H9 (cell line): ENCODE measurements around the gene CHADL. TPM values are rescaled to one million over a fixed set of nuclear protein-coding genes. Genes with fewer than 3 reads are reported as not detected.

Experiments used
- DNase-seq: peaks from one replicate; pipeline ENCODE4 v3.0.0-alpha.2; 2017
- H2AFZ ChIP-seq: one replicate; pipeline ENCODE4 v1.6.1; 2013; ENCODE audit warnings: mild to moderate bottlenecking, low read length, control low read depth, moderate library complexity
- H2AK5ac ChIP-seq: 2 replicates; pipeline ENCODE4 v1.6.1; 2013; ENCODE audit warnings: low read length, control low read depth, mixed read lengths; ENCODE audit not compliant: insufficient read length
- H2BK120ac ChIP-seq: one replicate; pipeline ENCODE4 v1.6.1; 2013; ENCODE audit warnings: low read depth, mild to moderate bottlenecking, low read length, control low read depth, inconsistent platforms; ENCODE audit not compliant: poor library complexity, severe bottlenecking
- H2BK12ac ChIP-seq: 2 replicates; pipeline ENCODE4 v1.6.1; 2013; ENCODE audit warnings: low read length, control low read depth, mixed read lengths, low read depth; ENCODE audit not compliant: insufficient read length
- H2BK15ac ChIP-seq: 2 replicates; pipeline ENCODE4 v1.6.1; 2013; ENCODE audit warnings: low read depth, low read length, control low read depth
- H2BK20ac ChIP-seq: one replicate; pipeline ENCODE4 v1.6.1; 2013; ENCODE audit warnings: low read depth, mild to moderate bottlenecking, low read length, control low read depth, inconsistent platforms; ENCODE audit not compliant: poor library complexity, severe bottlenecking
- H2BK5ac ChIP-seq: 2 replicates; pipeline ENCODE4 v1.6.1; 2013; ENCODE audit warnings: low read length, control low read depth, mixed read lengths; ENCODE audit not compliant: insufficient read length
- H3K14ac ChIP-seq: 2 replicates; pipeline ENCODE4 v1.6.1; 2013; ENCODE audit warnings: low read length, control low read depth; ENCODE audit not compliant: insufficient read depth
- H3K18ac ChIP-seq: 2 replicates; pipeline ENCODE4 v1.6.1; 2013; ENCODE audit warnings: low read depth, mild to moderate bottlenecking, mixed read lengths, low read length, control low read depth; ENCODE audit not compliant: insufficient read length
- H3K23ac ChIP-seq: 2 replicates; pipeline ENCODE4 v1.6.1; 2013; ENCODE audit warnings: low read length, control low read depth, mixed read lengths, low read depth; ENCODE audit not compliant: insufficient read length
- H3K23me2 ChIP-seq: 2 replicates; pipeline ENCODE4 v1.6.1; 2013; ENCODE audit warnings: low read depth, mild to moderate bottlenecking, mixed read lengths, low read length, control low read depth; ENCODE audit not compliant: insufficient read length, poor library complexity, severe bottlenecking
- H3K27ac ChIP-seq: 2 replicates; pipeline ENCODE4 v1.5.1; 2013; ENCODE audit warnings: low read length, control low read depth, mixed read lengths, low read depth; ENCODE audit not compliant: insufficient read length
- H3K27me3 ChIP-seq: 2 replicates; pipeline ENCODE4 v1.6.1; 2013; ENCODE audit warnings: low read length, control low read depth, inconsistent platforms; ENCODE audit not compliant: insufficient read depth
- H3K4ac ChIP-seq: 2 replicates; pipeline ENCODE4 v1.6.1; 2013; ENCODE audit warnings: low read depth, mild to moderate bottlenecking, control low read depth, inconsistent platforms, low read length, moderate library complexity
- H3K4me1 ChIP-seq: 2 replicates; pipeline ENCODE4 v1.6.1; 2013; ENCODE audit warnings: low read length, control low read depth, inconsistent platforms; ENCODE audit not compliant: insufficient read depth
- H3K4me2 ChIP-seq: 2 replicates; pipeline ENCODE4 v1.6.1; 2013; ENCODE audit warnings: low read length, control low read depth, mixed read lengths; ENCODE audit not compliant: insufficient read length, insufficient read depth
- H3K56ac ChIP-seq: 2 replicates; pipeline ENCODE4 v1.6.1; 2013; ENCODE audit warnings: low read depth, mild to moderate bottlenecking, mixed read lengths, low read length, control low read depth; ENCODE audit not compliant: insufficient read length
- H3K79me1 ChIP-seq: 2 replicates; pipeline ENCODE4 v1.6.1; 2013; ENCODE audit warnings: low read depth, mild to moderate bottlenecking, moderate library complexity, low read length, control low read depth, inconsistent platforms; ENCODE audit not compliant: insufficient read depth, poor library complexity, severe bottlenecking
- H3K79me2 ChIP-seq: 2 replicates; pipeline ENCODE4 v1.6.1; 2013; ENCODE audit warnings: low read length, control low read depth, inconsistent platforms; ENCODE audit not compliant: insufficient read depth
- H3K9ac ChIP-seq: 2 replicates; pipeline ENCODE4 v1.6.1; 2013; ENCODE audit warnings: low read length, control low read depth, mixed read lengths; ENCODE audit not compliant: insufficient read length; ENCODE audit errors: extremely low read depth
- H3K9me3 ChIP-seq: one replicate; pipeline ENCODE4 v1.6.1; 2013; ENCODE audit warnings: low read depth, low read length, inconsistent platforms; ENCODE audit not compliant: control insufficient read depth
- H3T11ph ChIP-seq: one replicate; pipeline ENCODE4 v1.6.1; 2013; ENCODE audit warnings: mild to moderate bottlenecking, low read length, control low read depth, inconsistent platforms
- H4K20me1 ChIP-seq: one replicate; pipeline ENCODE4 v1.6.1; 2013; ENCODE audit not compliant: control insufficient read depth, insufficient read length, insufficient read depth
- H4K5ac ChIP-seq: 2 replicates; pipeline ENCODE4 v1.6.1; 2013; ENCODE audit warnings: low read depth, mild to moderate bottlenecking, mixed read lengths, low read length, control low read depth; ENCODE audit not compliant: insufficient read length
- H4K8ac ChIP-seq: replicated peaks from 2 replicates; pipeline ENCODE4 v1.6.1; 2013; ENCODE audit warnings: low read length, control low read depth, mixed read lengths, low read depth; ENCODE audit not compliant: insufficient read length
- H4K91ac ChIP-seq: 2 replicates; pipeline ENCODE4 v1.6.1; 2013; ENCODE audit warnings: low read depth, mild to moderate bottlenecking, moderate library complexity, mixed read lengths, low read length, control low read depth; ENCODE audit not compliant: insufficient read length
- H3K27ac Mint-ChIP-seq, 3 experiments: 2 replicates in 2 of 3; 3 replicates in 1 of 3; pipeline ENCODE4 v1.8.0; 2020 to 2021; ENCODE audit warnings: mixed read lengths in 3 of 3, mild to moderate bottlenecking in 1 of 3, moderate library complexity in 1 of 3
- H3K27me3 Mint-ChIP-seq: 2 replicates; pipeline ENCODE4 v1.8.0; 2021; ENCODE audit warnings: low read depth, mild to moderate bottlenecking, moderate library complexity, mixed read lengths
- H3K36me3 Mint-ChIP-seq, 3 experiments: 2 replicates in 2 of 3; 3 replicates in 1 of 3; pipeline ENCODE4 v1.8.0; 2020 to 2021; ENCODE audit warnings: low read depth in 3 of 3, mixed read lengths in 3 of 3; ENCODE audit not compliant: insufficient read depth in 1 of 3
- H3K4me1 Mint-ChIP-seq, 2 experiments: 2 replicates each; pipeline ENCODE4 v1.8.0; 2020; ENCODE audit warnings: mixed read lengths in 2 of 2
- H3K4me3 Mint-ChIP-seq, 2 experiments: 2 replicates in 1 of 2; 3 replicates in 1 of 2; pipeline ENCODE4 v1.8.0; 2020 to 2021; ENCODE audit warnings: mild to moderate bottlenecking in 2 of 2, mixed read lengths in 2 of 2, moderate library complexity in 1 of 2
- H3K9me3 Mint-ChIP-seq, 2 experiments: 2 replicates in 1 of 2; 3 replicates in 1 of 2; pipeline ENCODE4 v1.8.0; 2020; ENCODE audit warnings: mild to moderate bottlenecking in 2 of 2, mixed read lengths in 2 of 2, moderate library complexity in 1 of 2
- WGBS: extraction: QIAGEN DNeasy Blood & Tissue Kit; methylation state at CpG from one replicate; pipeline ENCODE4 v1.1.7; 2013; ENCODE audit warnings: missing lambda C conversion rate, low lambda C conversion rate, mixed read lengths; ENCODE audit not compliant: insufficient read length; ENCODE audit errors: extremely low coverage; 5-methylcytosine and 5-hydroxymethylcytosine counted together
- total RNA-seq: library from RNA; stranded (reverse); gene quantifications from 2 replicates; pipeline ENCODE4 v1.2.1, GENCODE V29; 2021
- TF ChIP-seq, protein P1 (sequence below): fragments of 200-600 bp; sonication (generic); conservative IDR thresholded peaks from 3 replicates; pipeline ENCODE4 v1.8.0; 2021; ENCODE audit warnings: antibody characterized with exemption, mild to moderate bottlenecking

Gene CHADL
- total RNA-seq, 1 experiment from 2014 or later = 1.6 TPM

DNA sequence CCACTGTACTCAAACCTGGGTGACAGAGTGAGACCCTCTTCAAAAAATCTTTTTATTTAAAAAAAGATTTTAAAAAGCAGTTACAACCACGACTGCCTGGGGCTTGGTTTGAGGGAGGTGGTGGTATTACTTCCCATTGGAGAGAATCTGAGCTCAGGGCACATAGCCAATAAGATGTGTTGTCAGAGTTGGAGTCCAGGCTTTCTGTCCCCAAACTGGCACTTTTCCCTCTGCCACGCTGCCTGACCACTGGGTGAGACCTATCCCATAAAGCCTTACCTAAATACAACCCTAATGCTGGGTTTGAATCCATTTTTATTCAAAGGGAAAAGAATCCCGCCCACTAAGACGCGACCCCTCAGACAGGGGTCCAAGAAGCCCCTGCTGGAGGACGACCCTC lies 11.5 kb downstream of the CHADL start:
- Histone ChIP-seq H2BK15ac (no peak overlapping the region), H2BK5ac (no peak overlapping the region), H2AK5ac (no peak overlapping the region), H4K91ac (no peak overlapping the region), H3K23ac (no peak overlapping the region), H3K79me2 (no peaks in the 10 kb centered on the region), H3K9me3 (no peaks in the 10 kb centered on the region), H2BK120ac (no peak overlapping the region), H2BK20ac (no peak overlapping the region), H4K8ac (no peak overlapping the region), H3K4me2 (no peak overlapping the region), H3K4me1 (no peaks in the 10 kb centered on the region), H3K4ac (no peak overlapping the region), H3K27me3 (no peaks in the 10 kb centered on the region; the same call in 1 of the 2 replicates), H3K23me2 (no peaks in the 10 kb centered on the region), H2BK12ac (no peak overlapping the region), H3K14ac (no peak overlapping the region), H4K20me1 (no peaks in the 10 kb centered on the region), H4K5ac (no peak overlapping the region), H3K79me1 (no peaks in the 10 kb centered on the region), H3K27ac (no peak overlapping the region), H3K56ac (no peak overlapping the region), H3T11ph (no peak overlapping the region), H3K9ac (no peak overlapping the region), H2AFZ (no peak overlapping the region), H3K18ac (no peak overlapping the region)
- Mint-ChIP-seq H3K36me3 (peaks cover 9 to 59% (median 34%) of the 10 kb centered on the region in 3 experiments; a peak in 6 of 7 replicates), H3K4me3 (no peak overlapping the region), H3K27me3 (no peaks in the 10 kb centered on the region), H3K9me3 (no peaks in the 10 kb centered on the region), H3K4me1 (no peaks in the 10 kb centered on the region), H3K27ac (no peak overlapping the region)
- DNase-seq = no peak
- WGBS = no CpG with 5 or more reads among the region's 6 CpGs
- TF ChIP-seq, protein P1, sequence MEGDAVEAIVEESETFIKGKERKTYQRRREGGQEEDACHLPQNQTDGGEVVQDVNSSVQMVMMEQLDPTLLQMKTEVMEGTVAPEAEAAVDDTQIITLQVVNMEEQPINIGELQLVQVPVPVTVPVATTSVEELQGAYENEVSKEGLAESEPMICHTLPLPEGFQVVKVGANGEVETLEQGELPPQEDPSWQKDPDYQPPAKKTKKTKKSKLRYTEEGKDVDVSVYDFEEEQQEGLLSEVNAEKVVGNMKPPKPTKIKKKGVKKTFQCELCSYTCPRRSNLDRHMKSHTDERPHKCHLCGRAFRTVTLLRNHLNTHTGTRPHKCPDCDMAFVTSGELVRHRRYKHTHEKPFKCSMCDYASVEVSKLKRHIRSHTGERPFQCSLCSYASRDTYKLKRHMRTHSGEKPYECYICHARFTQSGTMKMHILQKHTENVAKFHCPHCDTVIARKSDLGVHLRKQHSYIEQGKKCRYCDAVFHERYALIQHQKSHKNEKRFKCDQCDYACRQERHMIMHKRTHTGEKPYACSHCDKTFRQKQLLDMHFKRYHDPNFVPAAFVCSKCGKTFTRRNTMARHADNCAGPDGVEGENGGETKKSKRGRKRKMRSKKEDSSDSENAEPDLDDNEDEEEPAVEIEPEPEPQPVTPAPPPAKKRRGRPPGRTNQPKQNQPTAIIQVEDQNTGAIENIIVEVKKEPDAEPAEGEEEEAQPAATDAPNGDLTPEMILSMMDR = no peak
